ENCODE measurements around the gene GMDS. TPM values are rescaled to one million over a fixed set of nuclear protein-coding genes. Genes with fewer than 3 reads are reported as not detected.

GMDS gene
- polyA plus RNA-seq, 1 donor (not counting 4 experiments of a cell fraction or from before 2014, with no cell fraction given) = 22.1 TPM

GRCh38 chr6:2037237-2037926 is 208.0 kb downstream of the GMDS start:
- Histone ChIP-seq H3K9ac (ENCODE audit: control insufficient read depth, extremely low read depth, insufficient read depth, low read length) (no peak overlapping the region), H3K9me3 (ENCODE audit: control insufficient read depth, low read depth, low read length) (no peaks in the 10 kb centered on the region), H3K27ac (ENCODE audit: control insufficient read depth, insufficient read depth, low read length) (no peak overlapping the region), H3K9me1 (ENCODE audit: control insufficient read depth, extremely low read depth, insufficient read depth, low read length) (no peaks in the 10 kb centered on the region), H3K36me3 (ENCODE audit: control insufficient read depth in 2 of 2, extremely low read depth in 1 of 2, insufficient read depth in 2 of 2, low read length in 2 of 2) (no peaks in the 10 kb centered on the region), H3K79me2 (ENCODE audit: control insufficient read depth, insufficient read depth, low read length) (no peaks in the 10 kb centered on the region), H3K4me1 (ENCODE audit: control insufficient read depth, extremely low read depth, insufficient read depth, low read length) (no peaks in the 10 kb centered on the region), H4K20me1 (ENCODE audit: control insufficient read depth, extremely low read depth, insufficient read depth, low read length) (no peaks in the 10 kb centered on the region), H3K4me3 (ENCODE audit: control insufficient read depth in 2 of 3, extremely low read depth in 1 of 3, insufficient read depth in 2 of 3, low read depth in 1 of 3, low read length in 3 of 3) (no peak overlapping the region), H3K4me2 (ENCODE audit: control insufficient read depth, extremely low read depth, insufficient read depth, low read depth, low read length) (no peak overlapping the region), H2AFZ (ENCODE audit: control insufficient read depth, low read length) (no peak overlapping the region), H3K27me3 (ENCODE audit: control insufficient read depth, extremely low read depth, insufficient read depth, low read length) (no peaks in the 10 kb centered on the region)
- no peak for DNase-seq (ENCODE audit: low read depth, low spot score)
- TF ChIP-seq CTCF (optimal IDR thresholded peaks at IDR 0.05 in 1 of 3, IDR thresholded peaks at IDR 0.05 in 1 of 3, conservative IDR thresholded peaks at IDR 0.05 in 1 of 3; ENCODE audit: extremely low read depth in 1 of 3, insufficient read depth in 2 of 3, low read length in 3 of 3) = peak in 2 of 3 experiments; percentile 48
- no peak for TF ChIP-seq EZH2 (IDR thresholded peaks at IDR 0.05; ENCODE audit: low read length)
- no peak for FAIRE-seq
- dilution Hi-C loops (cut with MboI; ENCODE audit: extremely low pct_ligation_motif_present, low sequenced_read_pairs) = no loop called here

- no peak overlapping the region for H3K4me3 ChIP-seq (ENCODE audit: control insufficient read depth in 2 of 3, extremely low read depth in 1 of 3, insufficient read depth in 2 of 3, low read depth in 1 of 3, low read length in 3 of 3)
- H3K9ac ChIP-seq (ENCODE audit: control insufficient read depth, extremely low read depth, insufficient read depth, low read length) = no peak overlapping the region
- no peaks in the 10 kb centered on the region for H3K4me1 ChIP-seq (ENCODE audit: control insufficient read depth, extremely low read depth, insufficient read depth, low read length)
- FAIRE-seq = no peak
- no peaks in the 10 kb centered on the region for H3K27me3 ChIP-seq (ENCODE audit: control insufficient read depth, extremely low read depth, insufficient read depth, low read length)
- H3K9me3 ChIP-seq (ENCODE audit: control insufficient read depth, low read depth, low read length) = no peaks in the 10 kb centered on the region
- no peak overlapping the region for H3K27ac ChIP-seq (ENCODE audit: control insufficient read depth, insufficient read depth, low read length)
- DNase-seq (ENCODE audit: low read depth, low spot score) = no peak
- H3K9me1 ChIP-seq (ENCODE audit: control insufficient read depth, extremely low read depth, insufficient read depth, low read length) = no peaks in the 10 kb centered on the region
- H3K4me2 ChIP-seq (ENCODE audit: control insufficient read depth, extremely low read depth, insufficient read depth, low read depth, low read length) = no peak overlapping the region
- H3K79me2 ChIP-seq (ENCODE audit: control insufficient read depth, insufficient read depth, low read length) = no peaks in the 10 kb centered on the region
- H4K20me1 ChIP-seq (ENCODE audit: control insufficient read depth, extremely low read depth, insufficient read depth, low read length) = no peaks in the 10 kb centered on the region
- TF ChIP-seq EZH2 (IDR thresholded peaks at IDR 0.05; ENCODE audit: low read length) = no peak
- TF ChIP-seq CTCF (optimal IDR thresholded peaks at IDR 0.05 in 1 of 3, IDR thresholded peaks at IDR 0.05 in 1 of 3, conservative IDR thresholded peaks at IDR 0.05 in 1 of 3; ENCODE audit: extremely low read depth in 1 of 3, insufficient read depth in 2 of 3, low read length in 3 of 3) = no peak
- H2AFZ ChIP-seq (ENCODE audit: control insufficient read depth, low read length) = no peak overlapping the region
- dilution Hi-C loops (cut with MboI; ENCODE audit: extremely low pct_ligation_motif_present, low sequenced_read_pairs) = no loop called here
- H3K36me3 ChIP-seq (ENCODE audit: control insufficient read depth in 2 of 2, extremely low read depth in 1 of 2, insufficient read depth in 2 of 2, low read length in 2 of 2) = no peaks in the 10 kb centered on the region
Observed at GRCh38 chr6:2036710-2037023, 208.7 kb downstream of the GMDS start.

Data from keratinocyte (primary cell).